ENCODE results near the gene KCNAB1. TPM values are rescaled to one million over a fixed set of nuclear protein-coding genes. Genes with fewer than 3 reads are reported as not detected.
A peak's percentile ranks its signal among the peaks of the same experiment; 100 is the strongest.

KCNAB1 gene
- total RNA-seq, 2 donors from 2014 or later, result 0.49 to 0.81 TPM

DNA sequence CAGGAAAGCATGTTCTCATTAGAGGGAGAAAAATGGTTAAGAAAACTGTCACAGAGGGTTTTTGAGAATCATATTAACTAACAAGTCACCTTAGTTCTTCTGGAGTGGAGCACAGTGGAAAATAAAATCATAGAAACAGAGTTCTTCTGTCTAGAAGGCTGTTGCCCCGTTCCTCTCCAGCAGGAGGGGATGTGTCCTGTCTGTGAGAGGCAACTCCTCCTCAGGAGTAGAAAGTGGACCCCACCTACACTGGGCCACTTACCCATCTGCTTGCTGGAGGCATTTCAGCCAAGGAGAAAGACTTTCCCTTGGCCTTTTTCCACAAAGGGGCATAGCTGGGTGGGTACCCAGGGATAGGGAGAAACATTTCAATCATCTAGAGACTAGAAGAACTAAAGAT, 327.9 kb downstream of the KCNAB1 start:
- Histone ChIP-seq H3K27me3 (ENCODE audit: control insufficient read depth, insufficient read depth, low read length, poor library complexity, severe bottlenecking) (no peaks in the 10 kb centered on the region), H3K36me3 (ENCODE audit: control insufficient read depth, insufficient read depth, low read length) (no peaks in the 10 kb centered on the region), H3K9ac (ENCODE audit: extremely low read depth, low read length, poor library complexity, severe bottlenecking) (no peak overlapping the region), H3K4me1 (ENCODE audit: control insufficient read depth, insufficient read depth, low read length) (peaks cover 5% of the 10 kb centered on the region), H3K4me3 (ENCODE audit: low read length) (no peak overlapping the region), H3K27ac (ENCODE audit: low read depth, low read length) (no peak overlapping the region), H3K9me3 (ENCODE audit: control insufficient read depth, low read length) (no peaks in the 10 kb centered on the region)
- H3K36me3 Mint-ChIP-seq (ENCODE audit: low read depth), result no peaks in the 10 kb centered on the region
- no peaks in the 10 kb centered on the region for H3K9me3 Mint-ChIP-seq
- peaks cover 12% of the 10 kb centered on the region for H3K4me1 Mint-ChIP-seq
- H3K4me3 Mint-ChIP-seq, result no peak overlapping the region
- 45 to 75% methylated on average over 1 of the region's 1 CpG for WGBS, 2 experiments (ENCODE audit: insufficient coverage in 1 of 2, insufficient read length in 1 of 2)
- no peaks in the 10 kb centered on the region for H3K27me3 Mint-ChIP-seq (ENCODE audit: insufficient read depth)
- no peak overlapping the region for H3K27ac Mint-ChIP-seq
- DNase-seq, result peak; percentile 82
- TF ChIP-seq, protein P1, sequence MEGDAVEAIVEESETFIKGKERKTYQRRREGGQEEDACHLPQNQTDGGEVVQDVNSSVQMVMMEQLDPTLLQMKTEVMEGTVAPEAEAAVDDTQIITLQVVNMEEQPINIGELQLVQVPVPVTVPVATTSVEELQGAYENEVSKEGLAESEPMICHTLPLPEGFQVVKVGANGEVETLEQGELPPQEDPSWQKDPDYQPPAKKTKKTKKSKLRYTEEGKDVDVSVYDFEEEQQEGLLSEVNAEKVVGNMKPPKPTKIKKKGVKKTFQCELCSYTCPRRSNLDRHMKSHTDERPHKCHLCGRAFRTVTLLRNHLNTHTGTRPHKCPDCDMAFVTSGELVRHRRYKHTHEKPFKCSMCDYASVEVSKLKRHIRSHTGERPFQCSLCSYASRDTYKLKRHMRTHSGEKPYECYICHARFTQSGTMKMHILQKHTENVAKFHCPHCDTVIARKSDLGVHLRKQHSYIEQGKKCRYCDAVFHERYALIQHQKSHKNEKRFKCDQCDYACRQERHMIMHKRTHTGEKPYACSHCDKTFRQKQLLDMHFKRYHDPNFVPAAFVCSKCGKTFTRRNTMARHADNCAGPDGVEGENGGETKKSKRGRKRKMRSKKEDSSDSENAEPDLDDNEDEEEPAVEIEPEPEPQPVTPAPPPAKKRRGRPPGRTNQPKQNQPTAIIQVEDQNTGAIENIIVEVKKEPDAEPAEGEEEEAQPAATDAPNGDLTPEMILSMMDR (conservative IDR thresholded peaks at IDR 0.05), result peak; percentile 82

DNA sequence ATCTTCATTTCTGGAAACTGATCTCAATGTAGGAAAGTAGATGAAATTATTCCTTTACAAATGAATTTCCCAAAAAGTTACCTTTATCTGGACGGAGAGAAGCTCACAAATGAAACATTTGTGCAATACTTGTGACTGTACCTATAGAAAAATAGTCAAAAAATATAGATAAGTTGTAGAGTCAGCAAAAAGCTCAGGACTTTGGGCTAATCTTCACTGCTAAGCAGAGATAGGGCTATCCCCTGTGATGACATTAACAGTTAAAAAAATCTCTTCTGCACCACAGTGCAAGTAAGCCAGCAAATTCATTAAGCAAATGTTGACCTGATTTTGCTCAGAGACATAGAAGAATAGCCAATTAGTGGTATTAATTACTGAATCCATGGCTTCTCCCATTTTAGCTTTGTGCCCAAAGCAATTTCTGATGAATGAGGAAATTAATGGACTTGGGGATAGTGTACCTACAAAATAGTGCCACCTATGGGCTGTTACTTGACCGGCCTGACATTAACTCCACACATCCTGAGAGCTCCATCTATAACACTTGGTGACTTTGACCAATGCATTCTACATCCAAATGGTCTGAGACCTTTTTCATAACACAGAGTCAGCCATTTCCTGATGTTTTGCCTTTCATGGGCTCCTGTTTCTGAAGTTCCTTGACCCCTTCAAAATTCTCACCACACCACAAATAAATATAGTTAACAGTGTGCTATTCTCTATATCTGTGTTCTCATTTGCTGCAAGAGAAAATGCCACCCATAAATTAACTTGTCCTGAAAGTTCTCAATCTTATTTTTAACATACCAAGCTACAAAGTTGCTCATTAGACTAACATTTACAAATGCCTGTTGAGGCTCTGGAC, 329.6 kb downstream of the KCNAB1 start:
- no peaks in the 10 kb centered on the region for H3K4me1 ChIP-seq (ENCODE audit: control insufficient read depth, insufficient read depth, low read length)
- no peak for DNase-seq
- H3K9me3 ChIP-seq (ENCODE audit: control insufficient read depth, low read length), result no peaks in the 10 kb centered on the region
- H3K36me3 Mint-ChIP-seq (ENCODE audit: low read depth), result no peaks in the 10 kb centered on the region
- WGBS, 2 experiments (ENCODE audit: insufficient coverage in 1 of 2, insufficient read length in 1 of 2), result 52% methylated on average over 2 of the region's 2 CpGs; no CpG with 5 or more reads in 1 of the 2 experiments
- H3K27ac Mint-ChIP-seq, result no peak overlapping the region
- no peaks in the 10 kb centered on the region for H3K27me3 Mint-ChIP-seq (ENCODE audit: insufficient read depth)
- H3K9ac ChIP-seq (ENCODE audit: extremely low read depth, low read length, poor library complexity, severe bottlenecking), result no peak overlapping the region
- H3K27ac ChIP-seq (ENCODE audit: low read depth, low read length), result no peak overlapping the region
- H3K27me3 ChIP-seq (ENCODE audit: control insufficient read depth, insufficient read depth, low read length, poor library complexity, severe bottlenecking), result no peaks in the 10 kb centered on the region
- TF ChIP-seq, protein P1 (conservative IDR thresholded peaks at IDR 0.05), result peak; percentile 81
- no peaks in the 10 kb centered on the region for H3K4me1 Mint-ChIP-seq
- H3K36me3 ChIP-seq (ENCODE audit: control insufficient read depth, insufficient read depth, low read length), result no peaks in the 10 kb centered on the region
- H3K4me3 Mint-ChIP-seq, result no peak overlapping the region
- H3K4me3 ChIP-seq (ENCODE audit: low read length), result no peak overlapping the region
- no peaks in the 10 kb centered on the region for H3K9me3 Mint-ChIP-seq

DNA sequence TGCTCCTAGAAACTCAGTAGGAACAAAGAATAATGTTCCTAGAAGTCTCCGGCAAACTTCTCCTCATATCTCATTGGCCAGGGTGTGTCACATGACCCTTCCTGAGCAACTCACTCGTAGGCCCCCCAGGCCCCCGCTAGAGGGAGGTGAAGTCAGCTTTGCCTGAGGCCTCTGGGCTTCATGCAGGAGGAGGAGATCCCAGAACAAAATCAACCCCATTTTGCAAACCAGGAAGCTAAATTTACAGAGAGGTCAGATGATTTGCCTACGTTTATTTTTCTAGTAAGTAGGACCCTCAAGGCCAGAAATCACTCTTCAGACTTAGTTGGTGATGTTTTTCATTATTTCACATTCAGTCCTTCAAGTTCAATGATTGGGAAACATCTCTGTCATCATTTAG, 335.5 kb downstream of the KCNAB1 start:
- no peak overlapping the region for H3K4me3 ChIP-seq (ENCODE audit: low read length)
- H3K9me3 Mint-ChIP-seq, result no peaks in the 10 kb centered on the region
- H3K9me3 ChIP-seq (ENCODE audit: control insufficient read depth, low read length), result no peaks in the 10 kb centered on the region
- H3K36me3 Mint-ChIP-seq (ENCODE audit: low read depth), result no peaks in the 10 kb centered on the region
- H3K27ac Mint-ChIP-seq, result peak overlapping the region; percentile 71
- no peak overlapping the region for H3K4me3 Mint-ChIP-seq
- peak; percentile 83 for DNase-seq
- H3K27ac ChIP-seq (ENCODE audit: low read depth, low read length), result no peak overlapping the region
- WGBS, 2 experiments (ENCODE audit: insufficient coverage in 1 of 2, insufficient read length in 1 of 2), result 88 to 89% methylated on average over 1 to 4 of the region's 4 CpGs
- H3K27me3 Mint-ChIP-seq (ENCODE audit: insufficient read depth), result no peaks in the 10 kb centered on the region
- H3K4me1 Mint-ChIP-seq, result peaks cover 15% of the 10 kb centered on the region
- H3K4me1 ChIP-seq (ENCODE audit: control insufficient read depth, insufficient read depth, low read length), result no peaks in the 10 kb centered on the region
- TF ChIP-seq, protein P1 (conservative IDR thresholded peaks at IDR 0.05), result peak; percentile 47
- no peaks in the 10 kb centered on the region for H3K27me3 ChIP-seq (ENCODE audit: control insufficient read depth, insufficient read depth, low read length, poor library complexity, severe bottlenecking)
- no peak overlapping the region for H3K9ac ChIP-seq (ENCODE audit: extremely low read depth, low read length, poor library complexity, severe bottlenecking)
- H3K36me3 ChIP-seq (ENCODE audit: control insufficient read depth, insufficient read depth, low read length), result no peaks in the 10 kb centered on the region

Data from endodermal cell (in vitro differentiated cells).